Spinal cord (tissue), 10 donors: Measurements from ENCODE around the gene DNAJA1. TPM values are rescaled to one million over a fixed set of nuclear protein-coding genes. Genes with fewer than 3 reads are reported as not detected.

Source experiments
- DNase-seq, 6 donors: peaks; one replicate each; pipeline versions ENCODE4 v3.0.0 to v3.0.0-alpha.2; 2013 to 2015; ENCODE audit warnings: low spot score in 6 of 6, low read depth in 4 of 6
- H3K27ac ChIP-seq: one replicate; pipeline ENCODE4 v1.5.1; 2013; ENCODE audit warnings: low read depth, low read length, control low read depth
- H3K27me3 ChIP-seq: one replicate; pipeline ENCODE4 v1.6.1; 2013; ENCODE audit warnings: low read length; ENCODE audit not compliant: control insufficient read depth, insufficient read depth
- H3K36me3 ChIP-seq: one replicate; pipeline ENCODE4 v1.6.1; 2013; ENCODE audit warnings: low read length; ENCODE audit not compliant: control insufficient read depth, insufficient read depth
- H3K4me1 ChIP-seq: one replicate; pipeline ENCODE4 v1.6.1; 2013; ENCODE audit warnings: low read length; ENCODE audit not compliant: control insufficient read depth, insufficient read depth
- H3K4me3 ChIP-seq: one replicate; pipeline ENCODE4 v1.5.1; 2013; ENCODE audit warnings: low read depth, low read length, control low read depth
- H3K9me3 ChIP-seq: one replicate; pipeline ENCODE4 v1.6.1; 2013; ENCODE audit warnings: low read length; ENCODE audit not compliant: control insufficient read depth, insufficient read depth
- WGBS: methylation state at CpG from one replicate; pipeline ENCODE4 v1.1.5; 2013; ENCODE audit warnings: missing lambda C conversion rate; ENCODE audit not compliant: insufficient coverage; 5-methylcytosine and 5-hydroxymethylcytosine counted together
- polyA plus RNA-seq, 2 donors: library from polyadenylated mRNA; unstranded; fragments of 120-200 nt; gene quantifications; one replicate each; pipeline ENCODE4 v1.2.1, GENCODE V29; 2013; ENCODE audit not compliant: insufficient read length in 2 of 2
- total RNA-seq, 2 donors: library from RNA; depleted of rRNA in 1 of 2; stranded (reverse); fragments of 120-200 nt in 1 of 2; fragments of >200 nt in 1 of 2; gene quantifications; one replicate each; pipeline versions ENCODE4 v1.2.3 to v1.2.4, GENCODE V29; 2013 to 2014
- donor health status: healthy.

DNAJA1 gene
- total and polyA plus RNA-seq, 4 donors: 138 to 276 (median 226) TPM

DNA sequence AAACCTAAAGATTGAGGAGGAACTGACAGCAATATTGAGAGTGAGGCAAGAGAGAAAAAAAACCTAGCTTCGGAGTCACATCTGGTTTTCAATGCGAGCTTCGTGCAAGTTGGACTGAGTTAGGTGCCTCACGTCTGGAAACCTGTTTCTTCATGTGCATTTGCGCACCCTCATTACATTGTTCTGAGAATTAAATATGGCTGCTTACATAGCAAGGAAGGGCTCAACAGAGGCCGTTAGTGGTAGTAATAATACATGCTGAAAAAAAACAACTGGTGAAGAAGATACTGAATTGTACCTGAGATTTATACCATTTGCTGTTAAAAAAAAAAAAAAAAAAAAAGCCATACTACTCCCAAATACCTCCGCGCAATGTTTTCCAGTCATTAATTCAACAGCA is 18.6 kb downstream of the DNAJA1 start:
- no peaks in the 10 kb centered on the region for H3K4me1 ChIP-seq
- DNase-seq: peak in 4 of 6 donors; percentile 5 to 76 (median 20)
- H3K27ac ChIP-seq: peak overlapping the region; percentile 81
- no peaks in the 10 kb centered on the region for H3K9me3 ChIP-seq
- WGBS: 33% methylated on average over 1 of the region's 8 CpGs
- H3K36me3 ChIP-seq: peaks cover 11% of the 10 kb centered on the region
- no peaks in the 10 kb centered on the region for H3K27me3 ChIP-seq
- H3K4me3 ChIP-seq: peak overlapping the region; percentile 77

DNA sequence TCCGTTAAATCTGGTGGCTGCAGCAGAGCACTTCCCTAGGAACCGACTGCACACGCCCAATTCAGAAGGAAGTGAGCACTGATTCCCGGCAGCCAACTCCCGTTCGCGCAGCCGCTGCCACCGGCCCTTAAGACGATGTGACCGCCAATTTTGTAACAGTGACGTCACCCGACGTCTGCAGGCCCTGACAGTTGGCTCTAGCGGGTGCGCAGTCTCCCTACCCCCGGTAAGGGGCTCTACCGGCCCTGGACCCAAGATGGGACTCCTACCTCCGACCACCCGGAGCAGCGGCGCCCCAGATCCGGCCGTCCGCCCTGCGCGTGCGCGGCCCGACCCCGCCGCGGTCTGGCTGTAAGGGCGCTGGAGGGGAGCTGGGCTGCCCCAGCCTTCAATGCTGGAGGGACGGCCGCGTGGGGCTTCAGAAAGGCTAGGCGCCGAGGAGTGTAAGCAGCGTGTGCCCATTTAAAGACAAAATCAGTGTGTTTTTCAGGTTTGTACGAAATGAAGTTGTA is 19.1 kb downstream of the DNAJA1 start:
- 0% methylated on average over 40 of the region's 41 CpGs for whole genome bisulfite sequencing
- peak; percentile 65 to 98 (median 80) for DNase-seq
- Histone ChIP-seq H3K4me1 (no peaks in the 10 kb centered on the region), H3K27me3 (no peaks in the 10 kb centered on the region), H3K27ac (peak overlapping the region; percentile 81), H3K9me3 (no peaks in the 10 kb centered on the region), H3K4me3 (peak overlapping the region; percentile 77), H3K36me3 (peaks cover 11% of the 10 kb centered on the region)

- WGBS: 27% methylated on average over 11 of the region's 12 CpGs
- H3K4me3 ChIP-seq: peak overlapping the region; percentile 77
- H3K4me1 ChIP-seq: no peaks in the 10 kb centered on the region
- peak in 3 of 6 donors; percentile 11 to 84 (median 59) for DNase-seq
- H3K36me3 ChIP-seq: peaks cover 11% of the 10 kb centered on the region
- no peaks in the 10 kb centered on the region for H3K27me3 ChIP-seq
- H3K9me3 ChIP-seq: no peaks in the 10 kb centered on the region
- peak overlapping the region; percentile 81 for H3K27ac ChIP-seq
Measured at GRCh38 chr9:33044677-33045282, 19.7 kb downstream of the DNAJA1 start.

DNA sequence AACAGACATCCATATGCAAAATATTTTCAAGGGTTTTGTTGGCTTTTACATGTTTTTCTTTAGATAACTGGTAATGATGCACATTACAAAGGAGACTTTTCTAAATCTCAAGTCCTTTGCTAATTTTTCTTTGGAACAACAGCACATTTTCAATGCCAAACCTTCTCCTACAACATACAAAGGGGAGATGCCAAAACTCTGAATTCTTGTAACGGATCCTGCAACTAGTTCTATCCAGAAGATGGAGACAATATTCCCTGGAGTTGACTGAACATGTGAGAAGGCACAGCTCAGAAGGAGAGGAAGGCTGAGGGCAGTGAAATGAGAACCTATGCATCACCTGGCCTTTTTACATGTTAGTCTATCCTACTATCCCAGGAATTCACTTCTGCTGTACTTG is 21.0 kb downstream of the DNAJA1 start:
- peaks cover 7% of the 10 kb centered on the region for H3K36me3 ChIP-seq
- no peak overlapping the region for H3K4me3 ChIP-seq
- no peak for DNase-seq
- H3K4me1 ChIP-seq: no peaks in the 10 kb centered on the region
- H3K27me3 ChIP-seq: no peaks in the 10 kb centered on the region
- H3K9me3 ChIP-seq: no peaks in the 10 kb centered on the region
- WGBS: no CpG with 5 or more reads among the region's 1 CpG
- H3K27ac ChIP-seq: no peak overlapping the region

DNA sequence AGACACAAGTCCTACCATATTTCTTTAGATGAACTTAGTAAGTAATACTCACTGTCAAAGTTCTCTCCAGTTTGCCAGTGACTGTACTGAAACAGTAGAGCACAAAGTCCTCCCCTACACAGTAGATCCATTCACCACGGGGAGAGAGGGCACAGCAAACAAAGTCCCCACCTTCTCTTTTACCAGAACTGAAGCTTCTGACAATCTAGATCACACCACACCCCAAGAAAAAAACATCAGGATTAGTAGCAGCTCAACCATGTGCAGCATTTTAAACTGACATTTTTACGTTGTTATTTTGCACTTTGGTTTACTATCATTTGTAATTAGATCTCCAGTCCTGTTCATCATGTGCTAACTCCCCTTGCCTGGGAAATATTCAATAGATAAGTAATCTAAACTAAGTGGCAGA is 23.0 kb downstream of the DNAJA1 start:
- H3K36me3 ChIP-seq: peaks cover 14% of the 10 kb centered on the region

GRCh38 chr9:33049680-33050361 is 24.7 kb downstream of the DNAJA1 start:
- DNase-seq: no peak
- H3K9me3 ChIP-seq: no peaks in the 10 kb centered on the region
- no peaks in the 10 kb centered on the region for H3K27me3 ChIP-seq
- no peak overlapping the region for H3K4me3 ChIP-seq
- peaks cover 14% of the 10 kb centered on the region for H3K36me3 ChIP-seq
- H3K27ac ChIP-seq: no peak overlapping the region
- H3K4me1 ChIP-seq: no peaks in the 10 kb centered on the region
- 100% methylated on average over 1 of the region's 2 CpGs for WGBS

More for the DNA sequence above, 23.0 kb downstream of the DNAJA1 start:
- no peaks in the 10 kb centered on the region for H3K9me3 ChIP-seq
- 86% methylated on average over 1 of the region's 2 CpGs for WGBS
- no peaks in the 10 kb centered on the region for H3K4me1 ChIP-seq
- no peak overlapping the region for H3K27ac ChIP-seq
- no peak for DNase-seq
- no peaks in the 10 kb centered on the region for H3K27me3 ChIP-seq
- no peak overlapping the region for H3K4me3 ChIP-seq

- Histone ChIP-seq H3K36me3 (peaks cover 10% of the 10 kb centered on the region), H3K4me1 (no peaks in the 10 kb centered on the region), H3K9me3 (no peaks in the 10 kb centered on the region), H3K27me3 (no peaks in the 10 kb centered on the region), H3K4me3 (no peak overlapping the region), H3K27ac (no peak overlapping the region)
- no peak for DNase-seq
- no CpG with 5 or more reads among the region's 4 CpGs for WGBS
Measured at GRCh38 chr9:33051144-33051543, 26.1 kb downstream of the DNAJA1 start.

DNA sequence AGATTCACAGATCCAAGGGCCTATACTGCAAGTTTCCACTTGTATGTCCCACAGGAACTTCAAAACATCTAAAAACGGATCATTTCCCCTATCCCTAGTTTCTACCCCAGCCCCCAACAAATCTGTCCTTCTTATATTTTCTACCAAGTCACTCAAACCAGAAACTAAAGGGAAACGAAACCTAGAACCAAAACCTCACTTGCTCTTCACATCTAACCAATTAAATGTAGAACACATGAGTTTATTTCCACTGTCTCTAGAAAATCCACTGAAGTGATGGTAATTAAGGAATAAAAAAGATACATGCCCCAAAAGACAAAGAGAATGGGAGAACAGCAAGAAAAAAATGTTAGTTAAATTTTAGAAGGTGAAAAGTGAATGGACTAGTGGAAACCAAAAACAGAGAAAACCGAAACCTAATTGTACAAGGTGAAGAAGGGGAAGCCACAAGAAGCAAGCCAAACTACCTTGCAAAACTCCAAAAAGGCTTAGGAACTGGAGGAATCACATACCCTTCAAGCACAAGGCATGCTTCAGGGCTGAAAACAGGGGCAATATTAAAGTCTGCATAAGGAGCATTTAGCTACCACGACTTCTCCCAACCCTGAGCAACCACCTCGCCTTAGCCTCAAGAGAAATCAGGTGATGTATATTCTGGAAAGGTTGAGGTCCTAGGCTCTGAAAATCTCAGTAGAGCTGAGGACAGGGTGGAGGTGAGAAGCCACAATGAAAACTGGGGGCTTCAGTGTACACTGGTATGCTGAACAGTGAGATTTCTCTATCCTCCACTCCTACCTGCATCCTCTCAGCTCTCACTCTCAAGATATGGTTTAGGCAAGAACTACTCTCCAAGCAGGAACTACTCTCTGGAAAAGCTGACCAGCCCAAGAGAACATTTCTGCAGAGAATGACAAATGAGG is 40.3 kb downstream of the DNAJA1 start:
- 100% methylated on average over 1 of the region's 5 CpGs for WGBS

GRCh38 chr9:33068991-33069390 is 43.9 kb downstream of the DNAJA1 start:
- peaks cover 48% of the 10 kb centered on the region for H3K36me3 ChIP-seq
- H3K4me1 ChIP-seq: no peaks in the 10 kb centered on the region
- DNase-seq: peak in 1 of 6 donors; percentile 27
- WGBS: no CpG with 5 or more reads among the region's 1 CpG
- H3K27me3 ChIP-seq: no peaks in the 10 kb centered on the region
- no peak overlapping the region for H3K27ac ChIP-seq
- H3K4me3 ChIP-seq: no peak overlapping the region
- H3K9me3 ChIP-seq: no peaks in the 10 kb centered on the region

More for the DNA sequence above, 40.3 kb downstream of the DNAJA1 start:
- Histone ChIP-seq H3K27me3 (no peaks in the 10 kb centered on the region), H3K4me1 (no peaks in the 10 kb centered on the region), H3K9me3 (no peaks in the 10 kb centered on the region), H3K36me3 (peaks cover 46% of the 10 kb centered on the region), H3K4me3 (no peak overlapping the region), H3K27ac (no peak overlapping the region)
- no peak for DNase-seq
